Activated CD8-positive, alpha-beta memory T cell treated with anti-CD3 and anti-CD28 coated beads, Interleukin-2, amount 10 ng/mL, durations not matched to agents 7 days and 5 days (primary cell): ENCODE results near the gene SBF2. TPM values are rescaled to one million over a fixed set of nuclear protein-coding genes. Genes with fewer than 3 reads are reported as not detected.
A peak's percentile ranks its signal among the peaks of the same experiment; 100 is the strongest.

Experiments used
- ATAC-seq: fragments of 150-1000 bp; cut with Tn5 transposase; one replicate; pipeline ENCODE4 v1.10.0; 2021; ENCODE audit warnings: moderate library complexity
- CTCF ChIA-PET: fragments of 350-600 bp; sonication (Branson Sonifier 250); formaldehyde crosslinking; loops from one replicate; lab custom pipeline; 2021; ENCODE audit warnings: antibody characterized with exemption; lab: Charles Lee
- DNase-seq: peaks from one replicate; pipeline ENCODE4 v3.0.0-alpha.2; 2020
- H3K27ac Mint-ChIP-seq: one replicate; pipeline ENCODE4 v1.8.0; 2021; ENCODE audit warnings: mild to moderate bottlenecking, mixed read lengths
- H3K27me3 Mint-ChIP-seq: one replicate; pipeline ENCODE4 v1.8.0; 2021; ENCODE audit warnings: mixed read lengths
- H3K36me3 Mint-ChIP-seq: one replicate; pipeline ENCODE4 v1.8.0; 2021; ENCODE audit warnings: mild to moderate bottlenecking, mixed read lengths
- H3K4me1 Mint-ChIP-seq: one replicate; pipeline ENCODE4 v1.8.0; 2021; ENCODE audit warnings: mixed read lengths
- H3K4me3 Mint-ChIP-seq: one replicate; pipeline ENCODE4 v1.8.0; 2021; ENCODE audit warnings: mild to moderate bottlenecking, moderate library complexity, mixed read lengths
- H3K9me3 Mint-ChIP-seq: one replicate; pipeline ENCODE4 v1.8.0; 2022; ENCODE audit warnings: low read depth, mixed read lengths
- total RNA-seq, 2 experiments: library from RNA; stranded (reverse); gene quantifications; one replicate each; pipeline ENCODE4 v1.2.3, GENCODE V29; 2021

Gene SBF2
- total RNA-seq, 2 experiments from 2014 or later: 4.6 to 8.3 TPM

- ATAC-seq (no peak), DNase-seq (no peak)
- H3K27ac Mint-ChIP-seq: no peak overlapping the region
- no peaks in the 10 kb centered on the region for H3K9me3 Mint-ChIP-seq
- peaks cover 33% of the 10 kb centered on the region for H3K4me1 Mint-ChIP-seq
- no peaks in the 10 kb centered on the region for H3K27me3 Mint-ChIP-seq
- CTCF ChIA-PET: interaction anchor here (1.1 to 5.7 kb wide), 3 partner anchors 16 to 99 kb away, joined by 4 to 32 read pairs (median 4); no protein-coding TSS in a partner anchor
- H3K36me3 Mint-ChIP-seq: no peaks in the 10 kb centered on the region
- H3K4me3 Mint-ChIP-seq: no peak overlapping the region
Measured at GRCh38 chr11:9858218-9858617, 435.8 kb downstream of the SBF2 start.

- Mint-ChIP-seq H3K27ac (no peak overlapping the region), H3K4me3 (no peak overlapping the region), H3K4me1 (peaks cover 22% of the 10 kb centered on the region), H3K36me3 (no peaks in the 10 kb centered on the region), H3K27me3 (no peaks in the 10 kb centered on the region), H3K9me3 (no peaks in the 10 kb centered on the region)
- ATAC-seq: no peak
- no peak for DNase-seq
- CTCF ChIA-PET: interaction anchor here (0.7 to 1.2 kb wide), 2 partner anchors 8 to 13 kb away, joined by 3 read pairs; no protein-coding TSS in a partner anchor
Measured at GRCh38 chr11:9855579-9856287, 438.3 kb downstream of the SBF2 start.

- ATAC-seq (no peak), DNase-seq (no peak)
- no peak overlapping the region for H3K4me3 Mint-ChIP-seq
- no peaks in the 10 kb centered on the region for H3K27me3 Mint-ChIP-seq
- H3K4me1 Mint-ChIP-seq: peaks cover 11% of the 10 kb centered on the region
- CTCF ChIA-PET: interaction anchor here (1.5 kb wide), 1 partner anchor 26 kb away, joined by 3 read pairs; no protein-coding TSS in a partner anchor
- H3K9me3 Mint-ChIP-seq: no peaks in the 10 kb centered on the region
- H3K36me3 Mint-ChIP-seq: peaks cover 2% of the 10 kb centered on the region
- no peak overlapping the region for H3K27ac Mint-ChIP-seq
Measured at GRCh38 chr11:9853929-9854552, 440.0 kb downstream of the SBF2 start.

DNA sequence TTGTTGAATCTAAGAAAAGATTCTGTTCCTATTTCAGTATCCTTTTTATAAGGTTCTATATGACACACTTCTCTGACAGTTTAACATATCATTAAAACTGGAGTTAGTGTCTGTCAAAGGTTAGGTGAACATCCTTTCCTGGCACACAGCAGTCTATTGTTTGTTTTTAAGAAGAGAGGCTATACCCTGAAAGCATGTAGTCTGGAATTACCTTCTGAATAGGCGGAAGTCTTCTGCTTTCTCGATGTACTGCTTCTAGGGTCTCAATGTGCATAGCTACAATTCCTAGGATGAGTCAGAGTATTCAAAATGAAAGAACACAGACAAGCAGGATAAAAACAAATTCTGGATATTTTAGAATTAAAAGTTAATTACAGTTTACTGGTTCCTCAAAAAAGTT is 441.6 kb downstream of the SBF2 start:
- Mint-ChIP-seq H3K9me3 (no peaks in the 10 kb centered on the region), H3K27ac (no peak overlapping the region)
- CTCF ChIA-PET: interaction anchor here (1.6 kb wide), 1 partner anchor 8 kb away, joined by 4 read pairs; no protein-coding TSS in a partner anchor

DNA sequence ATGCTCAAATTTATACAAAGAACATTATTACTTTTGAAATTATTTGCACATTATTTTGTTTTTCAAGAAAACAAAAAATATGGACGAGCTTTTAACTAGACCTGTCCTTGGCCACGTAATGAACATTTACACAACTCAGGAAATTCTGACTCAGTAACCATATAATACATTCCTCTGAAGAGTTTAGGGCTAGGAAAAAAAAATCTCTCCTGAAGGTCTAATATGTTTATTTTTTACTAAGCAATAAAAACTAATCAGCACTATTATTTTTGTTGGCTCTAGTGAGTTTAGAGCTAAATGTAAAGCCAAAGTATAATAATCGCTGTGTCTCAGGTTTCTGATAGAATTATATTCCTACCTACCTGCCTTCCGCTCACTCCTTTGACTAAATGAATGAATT is 442.7 kb downstream of the SBF2 start:
- CTCF ChIA-PET: interaction anchor here (1.6 kb wide), 1 partner anchor 9 kb away, joined by 4 read pairs; no protein-coding TSS in a partner anchor
- DNase-seq (no peak), ATAC-seq (no peak)
- H3K27me3 Mint-ChIP-seq: no peaks in the 10 kb centered on the region
- H3K27ac Mint-ChIP-seq: no peak overlapping the region
- H3K4me1 Mint-ChIP-seq: no peaks in the 10 kb centered on the region
- no peak overlapping the region for H3K4me3 Mint-ChIP-seq
- peaks cover 2% of the 10 kb centered on the region for H3K36me3 Mint-ChIP-seq
- H3K9me3 Mint-ChIP-seq: no peaks in the 10 kb centered on the region

More for the DNA sequence above, 441.6 kb downstream of the SBF2 start:
- ATAC-seq (no peak), DNase-seq (no peak)
- peaks cover 2% of the 10 kb centered on the region for H3K36me3 Mint-ChIP-seq
- H3K27me3 Mint-ChIP-seq: no peaks in the 10 kb centered on the region
- no peak overlapping the region for H3K4me3 Mint-ChIP-seq
- no peaks in the 10 kb centered on the region for H3K4me1 Mint-ChIP-seq

- DNase-seq: no peak
- H3K27ac Mint-ChIP-seq: no peak overlapping the region
- no peak overlapping the region for H3K4me3 Mint-ChIP-seq
- CTCF ChIA-PET: no interaction called here
- no peaks in the 10 kb centered on the region for H3K4me1 Mint-ChIP-seq
- peaks cover 7% of the 10 kb centered on the region for H3K36me3 Mint-ChIP-seq
- no peaks in the 10 kb centered on the region for H3K9me3 Mint-ChIP-seq
- no peak for ATAC-seq
- no peaks in the 10 kb centered on the region for H3K27me3 Mint-ChIP-seq
Measured at GRCh38 chr11:9850224-9850895, 443.7 kb downstream of the SBF2 start.

DNA sequence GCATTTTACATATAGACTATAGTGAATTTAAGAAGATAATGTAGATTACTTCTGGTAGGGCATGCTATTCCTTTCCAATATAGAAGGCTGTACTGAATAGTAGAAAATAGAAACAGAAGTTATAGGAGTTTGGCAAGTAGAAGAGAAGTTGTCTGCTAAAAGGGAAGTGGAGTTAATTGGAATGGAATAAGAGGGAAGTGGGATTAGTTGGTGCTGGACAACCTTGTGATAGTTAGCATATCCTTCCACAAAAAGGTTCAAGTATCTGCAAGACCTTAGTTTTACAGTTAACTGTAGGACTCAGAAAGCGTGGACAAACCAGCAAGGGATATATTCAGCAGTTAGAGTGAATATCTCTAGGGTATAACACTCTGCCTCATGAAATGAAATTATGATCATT is 444.6 kb downstream of the SBF2 start:
- DNase-seq (no peak), ATAC-seq (no peak)
- H3K27ac Mint-ChIP-seq: no peak overlapping the region
- CTCF ChIA-PET: no interaction called here
- H3K9me3 Mint-ChIP-seq: no peaks in the 10 kb centered on the region
- peaks cover 7% of the 10 kb centered on the region for H3K36me3 Mint-ChIP-seq
- no peaks in the 10 kb centered on the region for H3K27me3 Mint-ChIP-seq
- no peak overlapping the region for H3K4me3 Mint-ChIP-seq
- no peaks in the 10 kb centered on the region for H3K4me1 Mint-ChIP-seq

GRCh38 chr11:9847636-9848035 is 446.4 kb downstream of the SBF2 start:
- CTCF ChIA-PET: interaction anchor here (0.6 to 1.2 kb wide), 2 partner anchors 9 to 15 kb away, joined by 3 read pairs; no protein-coding TSS in a partner anchor
- H3K27me3 Mint-ChIP-seq: no peaks in the 10 kb centered on the region

GRCh38 chr11:9842923-9843322 is 451.1 kb downstream of the SBF2 start:
- ATAC-seq (no peak), DNase-seq (no peak)
- H3K27me3 Mint-ChIP-seq: no peaks in the 10 kb centered on the region
- CTCF ChIA-PET: interaction anchor here (0.8 to 1.3 kb wide), 4 partner anchors 13 to 465 kb away, joined by 3 to 4 read pairs (median 3); no protein-coding TSS in a partner anchor
- H3K4me1 Mint-ChIP-seq: peaks cover 39% of the 10 kb centered on the region
- no peak overlapping the region for H3K27ac Mint-ChIP-seq
- no peak overlapping the region for H3K4me3 Mint-ChIP-seq
- H3K36me3 Mint-ChIP-seq: peaks cover 22% of the 10 kb centered on the region
- H3K9me3 Mint-ChIP-seq: no peaks in the 10 kb centered on the region

More at GRCh38 chr11:9847636-9848035, 446.4 kb downstream of the SBF2 start:
- Mint-ChIP-seq H3K4me3 (no peak overlapping the region), H3K4me1 (peaks cover 5% of the 10 kb centered on the region), H3K9me3 (no peaks in the 10 kb centered on the region), H3K36me3 (peaks cover 14% of the 10 kb centered on the region), H3K27ac (no peak overlapping the region)
- DNase-seq (no peak), ATAC-seq (no peak)

DNA sequence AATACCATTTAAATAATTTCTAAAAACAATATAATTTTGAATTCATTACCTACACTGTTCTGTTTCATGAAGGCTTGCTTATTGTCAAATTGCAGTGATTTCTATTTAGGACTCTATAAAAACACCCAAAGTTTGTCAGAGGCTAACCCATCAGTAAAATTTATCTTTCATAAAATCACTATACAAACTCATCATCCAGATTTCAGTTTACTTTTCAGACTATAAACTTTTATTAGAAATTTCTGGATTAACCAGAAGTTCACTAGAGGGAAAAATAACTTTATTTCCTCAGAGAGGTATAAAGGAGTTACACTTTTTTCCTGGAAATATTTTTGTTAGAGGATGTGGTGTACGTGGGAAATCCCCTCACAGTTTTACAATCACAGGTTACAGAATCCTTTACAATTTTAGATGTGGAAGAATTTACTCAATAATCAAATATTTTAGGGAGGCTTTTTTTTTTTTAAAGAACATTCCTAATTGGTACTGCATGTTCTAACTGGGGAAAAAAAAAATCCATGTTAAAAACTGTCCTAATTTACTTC is 453.5 kb downstream of the SBF2 start:
- ATAC-seq (peak; percentile 49), DNase-seq (no peak)
- Mint-ChIP-seq H3K36me3 (peaks cover 17% of the 10 kb centered on the region), H3K4me3 (no peak overlapping the region), H3K27me3 (no peaks in the 10 kb centered on the region), H3K4me1 (peaks cover 39% of the 10 kb centered on the region), H3K9me3 (no peaks in the 10 kb centered on the region), H3K27ac (no peak overlapping the region)
- CTCF ChIA-PET: no interaction called here

GRCh38 chr11:9839550-9839949 is 454.5 kb downstream of the SBF2 start:
- peaks cover 17% of the 10 kb centered on the region for H3K36me3 Mint-ChIP-seq
- no peak overlapping the region for H3K4me3 Mint-ChIP-seq
- no peaks in the 10 kb centered on the region for H3K27me3 Mint-ChIP-seq
- DNase-seq (no peak), ATAC-seq (no peak)
- peaks cover 39% of the 10 kb centered on the region for H3K4me1 Mint-ChIP-seq
- CTCF ChIA-PET: interaction anchor here (0.6 kb wide), 1 partner anchor 22 kb away, joined by 3 read pairs; no protein-coding TSS in a partner anchor
- no peak overlapping the region for H3K27ac Mint-ChIP-seq
- no peaks in the 10 kb centered on the region for H3K9me3 Mint-ChIP-seq

DNA sequence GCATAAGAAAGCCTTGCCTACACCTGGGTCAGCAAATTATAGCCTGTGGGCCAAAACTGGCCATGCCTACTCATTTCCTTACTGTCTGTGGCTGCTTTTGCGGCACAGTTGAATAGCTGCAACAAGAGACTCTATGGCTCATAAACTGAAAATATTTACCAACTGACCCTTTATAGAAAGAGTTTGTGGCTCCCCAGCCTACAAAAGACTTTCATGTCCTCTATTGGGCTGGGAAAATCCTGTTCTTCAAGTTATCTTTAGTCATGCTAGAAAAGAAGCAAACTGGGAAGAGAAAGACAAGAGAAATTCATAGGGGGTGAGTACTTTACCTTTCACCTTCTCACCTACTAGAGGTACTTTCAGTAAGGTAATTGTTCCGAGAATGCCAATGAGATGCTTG is 455.1 kb downstream of the SBF2 start:
- no peaks in the 10 kb centered on the region for H3K27me3 Mint-ChIP-seq
- CTCF ChIA-PET: no interaction called here
- no peak for ATAC-seq

GRCh38 chr11:9838229-9838628 is 455.8 kb downstream of the SBF2 start:
- Mint-ChIP-seq H3K4me3 (no peak overlapping the region), H3K27ac (no peak overlapping the region), H3K36me3 (peaks cover 14% of the 10 kb centered on the region), H3K9me3 (no peaks in the 10 kb centered on the region), H3K4me1 (peaks cover 39% of the 10 kb centered on the region), H3K27me3 (no peaks in the 10 kb centered on the region)
- ATAC-seq (no peak), DNase-seq (no peak)
- CTCF ChIA-PET: no interaction called here

More for the DNA sequence above, 455.1 kb downstream of the SBF2 start:
- Mint-ChIP-seq H3K4me1 (peaks cover 39% of the 10 kb centered on the region), H3K36me3 (peaks cover 14% of the 10 kb centered on the region), H3K4me3 (no peak overlapping the region), H3K27ac (no peak overlapping the region), H3K9me3 (no peaks in the 10 kb centered on the region)
- DNase-seq: no peak
